B cell (primary cell): ENCODE data around the gene ZNF496. TPM values are rescaled to one million over a fixed set of nuclear protein-coding genes. Genes with fewer than 3 reads are reported as not detected.

Experiments
- ATAC-seq: fragments of 200-7000 bp; cut with Tn5 transposase; one replicate; pipeline ENCODE4 v1.10.0; 2021; ENCODE audit warnings: low read depth, mild to moderate bottlenecking, moderate number of reproducible peaks, moderate library complexity
- CTCF ChIA-PET: fragments of 350-600 bp; sonication (Branson Sonifier 250); formaldehyde crosslinking; loops from one replicate; lab custom pipeline; 2021; ENCODE audit warnings: antibody characterized with exemption, inconsistent platforms; lab: Charles Lee
- POLR2A ChIA-PET: fragments of 350-600 bp; sonication (Branson Sonifier 250); formaldehyde crosslinking; loops from one replicate; lab custom pipeline; 2021; ENCODE audit warnings: antibody characterized with exemption; lab: Charles Lee
- DNase-seq: peaks from one replicate; pipeline ENCODE4 v3.0.0; 2013
- H2AFZ ChIP-seq: 2 replicates; pipeline ENCODE4 v1.6.1; 2012; ENCODE audit warnings: mild to moderate bottlenecking, low read depth, low read length; ENCODE audit not compliant: insufficient read depth, poor library complexity, severe bottlenecking
- H3K27ac ChIP-seq, 2 donors: 1 replicate in 1 of 2; 2 replicates in 1 of 2; pipeline ENCODE4 v1.5.1; 2012 to 2013; ENCODE audit warnings: low read length in 2 of 2, mild to moderate bottlenecking in 2 of 2, moderate library complexity in 1 of 2
- H3K27me3 ChIP-seq, 4 experiments: fragments of 200-600 bp in 1 of 4; sonication (generic) in 1 of 4; replicated peaks in 1 of 4; 1 replicate in 2 of 4; 2 replicates in 2 of 4; pipeline versions ENCODE4 v1.6.1 to v1.7.0; 2013 to 2016; ENCODE audit warnings: low read length in 3 of 4, mild to moderate bottlenecking in 2 of 4, mixed read lengths in 1 of 4, moderate library complexity in 1 of 4; ENCODE audit not compliant: insufficient read depth in 4 of 4, control insufficient read depth in 3 of 4; ENCODE audit errors: control extremely low read depth in 1 of 4
- H3K36me3 ChIP-seq, 2 experiments: replicated peaks in 1 of 2; 1 replicate in 1 of 2; 2 replicates in 1 of 2; pipeline versions ENCODE4 v1.6.1 to v1.7.1; 2013; ENCODE audit warnings: low read length in 1 of 2; ENCODE audit not compliant: insufficient read depth in 2 of 2, control insufficient read depth in 1 of 2; ENCODE audit errors: control extremely low read depth in 1 of 2, extremely low read depth in 1 of 2
- H3K4me1 ChIP-seq, 2 donors: fragments of 200-600 bp in 1 of 2; sonication (generic) in 1 of 2; 1 replicate in 1 of 2; 2 replicates in 1 of 2; pipeline versions ENCODE4 v1.5.1 to v1.6.1; 2013 to 2017; ENCODE audit warnings: low read length in 2 of 2; ENCODE audit not compliant: control insufficient read depth in 2 of 2, insufficient read depth in 2 of 2
- H3K4me2 ChIP-seq: replicated peaks from 2 replicates; pipeline ENCODE3; 2012; ENCODE audit warnings: mild to moderate bottlenecking, low read depth, low read length; ENCODE audit not compliant: poor library complexity, severe bottlenecking
- H3K4me3 ChIP-seq, 5 experiments: fragments of 200-600 bp in 1 of 5; sonication (generic) in 1 of 5; 1 replicate in 3 of 5; 2 replicates in 2 of 5; pipeline versions ENCODE4 v1.5.1 to v1.7.0; 2011 to 2016; ENCODE audit warnings: low read length in 4 of 5, mild to moderate bottlenecking in 4 of 5, low read depth in 2 of 5, control low read depth in 1 of 5, moderate library complexity in 1 of 5; ENCODE audit not compliant: insufficient read depth in 1 of 5; ENCODE audit errors: control extremely low read depth in 1 of 5, extremely low read depth in 1 of 5
- H3K79me2 ChIP-seq: fragments of 200-600 bp; sonication (generic); one replicate; pipeline ENCODE4 v1.6.0; 2016; ENCODE audit warnings: low read length; ENCODE audit not compliant: control insufficient read depth, insufficient read depth
- H3K9ac ChIP-seq: fragments of 200-600 bp; sonication (generic); 2 replicates; pipeline ENCODE4 v1.6.1; 2017; ENCODE audit warnings: mild to moderate bottlenecking, low read length, moderate library complexity
- H3K9me3 ChIP-seq, 3 donors: one replicate each; pipeline versions ENCODE4 v1.6.1 to v1.7.1; 2013; ENCODE audit warnings: low read length in 2 of 3; ENCODE audit not compliant: control insufficient read depth in 2 of 3, insufficient read depth in 1 of 3; ENCODE audit errors: control extremely low read depth in 1 of 3
- H4K20me1 ChIP-seq: 2 replicates; pipeline ENCODE4 v1.6.0; 2012; ENCODE audit warnings: mild to moderate bottlenecking, low read length; ENCODE audit not compliant: insufficient read depth, control insufficient read depth, poor library complexity, severe bottlenecking
- H3K27ac Mint-ChIP-seq: one replicate; pipeline ENCODE4 v1.8.0; 2021; ENCODE audit warnings: mixed read lengths
- H3K27me3 Mint-ChIP-seq: one replicate; pipeline ENCODE4 v1.8.0; 2021; ENCODE audit warnings: mixed read lengths
- H3K4me1 Mint-ChIP-seq: one replicate; pipeline ENCODE4 v1.8.0; 2021; ENCODE audit warnings: mixed read lengths
- H3K4me3 Mint-ChIP-seq: one replicate; pipeline ENCODE4 v1.8.0; 2021; ENCODE audit warnings: mixed read lengths
- H3K9me3 Mint-ChIP-seq: one replicate; pipeline ENCODE4 v1.8.0; 2022; ENCODE audit warnings: mixed read lengths; ENCODE audit not compliant: insufficient read depth
- EZH2 ChIP-seq: IDR thresholded peaks from 2 replicates; pipeline ENCODE4 v1.6.1; 2012; ENCODE audit warnings: borderline replicate concordance, low read depth, mild to moderate bottlenecking, moderate library complexity, low read length; ENCODE audit not compliant: insufficient read depth, poor library complexity, severe bottlenecking
- WGBS: methylation state at CpG from one replicate; pipeline ENCODE4 v1.1.5; 2013; ENCODE audit warnings: missing lambda C conversion rate; ENCODE audit not compliant: insufficient coverage; 5-methylcytosine and 5-hydroxymethylcytosine counted together
- intact Hi-C: fragments of 100-400 bp; cut with micrococcal nuclease; formaldehyde crosslinking; loops from one replicate; pipeline ENCODE4 v1.10.0; 2022
- polyA plus RNA-seq: library from polyadenylated mRNA; depleted of rRNA; stranded (reverse); fragments of >200 nt; gene quantifications from 2 replicates; pipeline ENCODE4 v1.2.3, GENCODE V29; 2012
- total RNA-seq, 2 donors: library from RNA; stranded (reverse); fragments of 120-200 nt in 1 of 2; gene quantifications; 1 replicate in 1 of 2; 2 replicates in 1 of 2; pipeline versions ENCODE4 v1.2.3 to v1.2.4, GENCODE V29; 2013 to 2022
- TF ChIP-seq, protein P1 (sequence below): fragments of 200-600 bp; IDR thresholded peaks from one replicate; pipeline ENCODE4 v1.8.0; 2022; ENCODE audit warnings: antibody characterized with exemption, mild to moderate bottlenecking

Gene ZNF496
- total and polyA plus RNA-seq, 2 donors (not counting 1 experiment from before 2014, with no cell fraction given): 9.9 to 22.6 TPM

DNA sequence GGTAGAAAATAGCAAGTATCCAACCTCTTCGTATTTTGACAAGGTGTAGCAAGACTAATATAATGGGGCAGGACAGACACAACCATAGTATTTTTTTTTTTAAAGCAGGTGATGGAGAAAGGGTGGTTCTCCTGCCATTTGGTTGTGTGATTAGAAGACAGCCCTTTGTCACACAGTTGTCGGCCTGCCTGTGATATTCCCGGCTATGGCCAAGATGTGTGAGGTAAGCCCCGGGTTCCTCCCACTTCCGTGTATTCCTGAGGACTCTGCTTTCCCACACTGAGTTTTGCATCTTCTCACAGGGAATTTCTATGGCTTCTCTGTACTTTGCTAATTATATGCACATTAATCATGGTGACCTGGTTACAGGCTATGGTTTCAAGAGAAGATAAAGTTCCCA lies 35.9 kb downstream of the ZNF496 start:
- Mint-ChIP-seq H3K9me3 (no peaks in the 10 kb centered on the region), H3K27me3 (no peaks in the 10 kb centered on the region), H3K4me3 (no peak overlapping the region), H3K4me1 (no peaks in the 10 kb centered on the region), H3K27ac (no peak overlapping the region)
- no peak for ATAC-seq
- DNase-seq: no peak
- CTCF ChIA-PET: no interaction called here
- H3K27ac ChIP-seq: no peak overlapping the region
- WGBS: 95% methylated on average over 4 of the region's 5 CpGs
- intact Hi-C loops: no loop called here
- H3K27me3 ChIP-seq: no peaks in the 10 kb centered on the region
- no peak overlapping the region for H2AFZ ChIP-seq
- H3K79me2 ChIP-seq: no peaks in the 10 kb centered on the region
- no peaks in the 10 kb centered on the region for H3K4me1 ChIP-seq
- POLR2A ChIA-PET: interaction anchor here (0.6 kb wide), 1 partner anchor 18 kb away, joined by 3 read pairs; no protein-coding TSS in a partner anchor
- H3K4me3 ChIP-seq: no peak overlapping the region
- TF ChIP-seq EZH2: no peak
- H3K9ac ChIP-seq: no peak overlapping the region
- H4K20me1 ChIP-seq: no peaks in the 10 kb centered on the region
- peaks cover 0 to 4% (median 0%) of the 10 kb centered on the region in 3 donors for H3K9me3 ChIP-seq
- no peaks in the 10 kb centered on the region for H3K36me3 ChIP-seq
- H3K4me2 ChIP-seq: no peak overlapping the region

DNA sequence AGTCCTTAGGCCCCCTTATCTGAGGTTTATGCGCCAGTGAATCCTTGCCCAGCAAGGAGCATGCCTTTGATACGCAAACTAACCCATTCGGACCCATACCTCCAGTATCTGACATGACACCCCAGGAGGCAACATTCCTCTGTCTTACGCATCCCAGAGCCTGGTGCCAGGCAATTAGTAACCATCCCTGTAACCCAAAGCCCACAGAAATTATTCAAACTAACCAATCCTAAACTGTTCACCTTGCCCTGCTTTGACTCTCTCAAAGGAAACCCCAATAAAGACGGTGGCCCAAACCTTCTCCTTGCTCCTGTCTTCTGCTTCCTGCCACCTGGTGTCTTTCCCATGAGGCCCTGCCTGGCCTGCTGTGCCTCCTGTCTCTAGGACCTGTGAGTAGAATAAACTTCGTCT lies 36.4 kb downstream of the ZNF496 start:
- no peaks in the 10 kb centered on the region for H3K27me3 ChIP-seq
- H3K27me3 Mint-ChIP-seq: no peaks in the 10 kb centered on the region
- H3K9ac ChIP-seq: no peak overlapping the region
- 96% methylated on average over 4 of the region's 6 CpGs for WGBS
- H3K4me3 Mint-ChIP-seq: no peak overlapping the region
- no peak overlapping the region for H2AFZ ChIP-seq
- H3K36me3 ChIP-seq: no peaks in the 10 kb centered on the region
- no peaks in the 10 kb centered on the region for H3K4me1 Mint-ChIP-seq
- intact Hi-C loops: no loop called here
- H3K4me3 ChIP-seq: no peak overlapping the region
- H3K9me3 Mint-ChIP-seq: no peaks in the 10 kb centered on the region
- no peak overlapping the region for H3K27ac ChIP-seq
- H3K9me3 ChIP-seq: peaks cover 0 to 4% (median 0%) of the 10 kb centered on the region in 3 donors
- ChIA-PET CTCF (no interaction called here), POLR2A (no interaction called here)
- DNase-seq (no peak), ATAC-seq (no peak)
- no peaks in the 10 kb centered on the region for H3K4me1 ChIP-seq
- no peaks in the 10 kb centered on the region for H4K20me1 ChIP-seq
- H3K4me2 ChIP-seq: no peak overlapping the region
- no peaks in the 10 kb centered on the region for H3K79me2 ChIP-seq
- TF ChIP-seq EZH2: no peak
- TF ChIP-seq, protein P1, sequence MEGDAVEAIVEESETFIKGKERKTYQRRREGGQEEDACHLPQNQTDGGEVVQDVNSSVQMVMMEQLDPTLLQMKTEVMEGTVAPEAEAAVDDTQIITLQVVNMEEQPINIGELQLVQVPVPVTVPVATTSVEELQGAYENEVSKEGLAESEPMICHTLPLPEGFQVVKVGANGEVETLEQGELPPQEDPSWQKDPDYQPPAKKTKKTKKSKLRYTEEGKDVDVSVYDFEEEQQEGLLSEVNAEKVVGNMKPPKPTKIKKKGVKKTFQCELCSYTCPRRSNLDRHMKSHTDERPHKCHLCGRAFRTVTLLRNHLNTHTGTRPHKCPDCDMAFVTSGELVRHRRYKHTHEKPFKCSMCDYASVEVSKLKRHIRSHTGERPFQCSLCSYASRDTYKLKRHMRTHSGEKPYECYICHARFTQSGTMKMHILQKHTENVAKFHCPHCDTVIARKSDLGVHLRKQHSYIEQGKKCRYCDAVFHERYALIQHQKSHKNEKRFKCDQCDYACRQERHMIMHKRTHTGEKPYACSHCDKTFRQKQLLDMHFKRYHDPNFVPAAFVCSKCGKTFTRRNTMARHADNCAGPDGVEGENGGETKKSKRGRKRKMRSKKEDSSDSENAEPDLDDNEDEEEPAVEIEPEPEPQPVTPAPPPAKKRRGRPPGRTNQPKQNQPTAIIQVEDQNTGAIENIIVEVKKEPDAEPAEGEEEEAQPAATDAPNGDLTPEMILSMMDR: no peak
- no peak overlapping the region for H3K27ac Mint-ChIP-seq
